GM12864 (cell line): Measurements from ENCODE around the gene GFI1B.
A peak's percentile ranks its signal among the peaks of the same experiment; 100 is the strongest.

Experiments used
- DNase-seq: peaks from one replicate; pipeline ENCODE4 v3.0.0-alpha.2; 2011; ENCODE audit warnings: low read depth
- H3K4me3 ChIP-seq: 2 replicates; pipeline ENCODE4 v1.5.1; 2011; ENCODE audit warnings: mild to moderate bottlenecking, low read depth, low read length, control low read depth
- TF ChIP-seq, protein P1 (sequence below): IDR thresholded peaks from 2 replicates; pipeline ENCODE4 v1.5.1; 2011; ENCODE audit warnings: low read depth, mild to moderate bottlenecking, moderate library complexity, low read length, control low read depth, inconsistent platforms; ENCODE audit errors: missing control alignments

GFI1B gene

DNA sequence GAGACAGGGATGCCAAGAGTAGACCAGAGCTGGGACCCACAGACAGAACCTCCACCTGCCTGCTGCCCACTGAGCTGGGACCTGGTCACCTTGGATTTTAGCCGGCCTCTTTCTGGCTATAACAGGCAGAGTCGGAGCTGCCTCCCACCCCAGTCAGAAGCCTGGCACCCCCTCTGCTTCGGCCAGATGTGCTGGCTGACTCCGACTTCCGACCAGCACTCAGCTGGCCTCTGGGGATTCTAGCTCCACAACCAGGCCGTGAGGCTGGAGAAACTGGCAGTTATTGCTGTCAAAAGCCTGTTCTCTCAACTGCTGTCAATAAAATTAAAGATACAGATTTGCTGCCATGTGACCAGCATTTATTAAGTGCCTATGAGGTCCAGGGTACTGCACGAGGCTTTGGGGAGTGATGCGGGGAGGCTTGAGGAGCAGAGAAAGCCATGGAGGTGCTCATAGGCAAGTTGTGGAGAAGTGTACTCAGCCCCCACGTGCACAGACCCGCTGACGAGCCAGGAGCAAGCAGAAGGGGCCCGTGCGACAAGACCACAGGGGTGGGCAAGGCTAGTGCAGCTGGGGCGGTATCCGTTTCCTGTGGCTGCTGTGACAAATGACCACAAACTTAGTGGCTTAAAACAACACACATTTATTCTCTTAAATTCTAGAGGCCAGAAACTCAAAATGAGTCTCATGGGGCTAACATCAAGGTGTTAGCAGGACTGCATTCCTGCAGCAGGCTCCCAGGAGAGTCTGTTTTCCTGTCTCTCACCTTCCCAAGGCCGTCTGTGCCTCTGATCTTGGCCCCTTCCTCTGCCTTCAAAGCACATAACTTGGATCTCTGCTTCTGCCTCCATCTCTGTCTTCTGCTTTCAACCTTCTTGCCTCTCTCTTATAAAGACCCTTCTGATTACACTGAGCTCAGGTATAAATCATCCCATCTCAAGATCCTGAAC lies 13.1 kb downstream of the GFI1B start:
- DNase-seq, result no peak
- TF ChIP-seq, protein P1, sequence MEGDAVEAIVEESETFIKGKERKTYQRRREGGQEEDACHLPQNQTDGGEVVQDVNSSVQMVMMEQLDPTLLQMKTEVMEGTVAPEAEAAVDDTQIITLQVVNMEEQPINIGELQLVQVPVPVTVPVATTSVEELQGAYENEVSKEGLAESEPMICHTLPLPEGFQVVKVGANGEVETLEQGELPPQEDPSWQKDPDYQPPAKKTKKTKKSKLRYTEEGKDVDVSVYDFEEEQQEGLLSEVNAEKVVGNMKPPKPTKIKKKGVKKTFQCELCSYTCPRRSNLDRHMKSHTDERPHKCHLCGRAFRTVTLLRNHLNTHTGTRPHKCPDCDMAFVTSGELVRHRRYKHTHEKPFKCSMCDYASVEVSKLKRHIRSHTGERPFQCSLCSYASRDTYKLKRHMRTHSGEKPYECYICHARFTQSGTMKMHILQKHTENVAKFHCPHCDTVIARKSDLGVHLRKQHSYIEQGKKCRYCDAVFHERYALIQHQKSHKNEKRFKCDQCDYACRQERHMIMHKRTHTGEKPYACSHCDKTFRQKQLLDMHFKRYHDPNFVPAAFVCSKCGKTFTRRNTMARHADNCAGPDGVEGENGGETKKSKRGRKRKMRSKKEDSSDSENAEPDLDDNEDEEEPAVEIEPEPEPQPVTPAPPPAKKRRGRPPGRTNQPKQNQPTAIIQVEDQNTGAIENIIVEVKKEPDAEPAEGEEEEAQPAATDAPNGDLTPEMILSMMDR, result no peak
- no peak overlapping the region for H3K4me3 ChIP-seq

DNA sequence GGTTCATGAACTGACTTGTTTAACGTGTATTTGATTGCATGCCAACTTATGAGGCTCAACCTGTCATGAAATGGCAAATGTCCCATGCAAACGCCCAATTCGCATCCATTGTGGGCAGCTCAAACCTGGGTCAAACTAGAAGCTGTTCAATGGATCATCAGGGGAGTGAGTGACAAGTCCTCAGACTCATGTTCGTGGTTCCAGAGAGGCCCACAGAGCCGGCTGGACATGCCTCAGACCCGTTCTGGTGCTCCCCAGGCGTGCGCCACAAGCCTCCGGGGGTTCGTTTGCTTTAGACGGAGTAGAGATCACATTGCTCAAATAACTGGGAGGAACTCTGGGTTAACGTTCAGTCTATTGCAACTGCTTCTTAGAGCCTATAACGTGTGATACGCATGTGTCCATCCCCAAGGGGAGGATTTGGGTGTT lies 15.0 kb downstream of the GFI1B start:
- no peak for DNase-seq
- TF ChIP-seq, protein P1, result no peak
- H3K4me3 ChIP-seq, result no peak overlapping the region

DNA sequence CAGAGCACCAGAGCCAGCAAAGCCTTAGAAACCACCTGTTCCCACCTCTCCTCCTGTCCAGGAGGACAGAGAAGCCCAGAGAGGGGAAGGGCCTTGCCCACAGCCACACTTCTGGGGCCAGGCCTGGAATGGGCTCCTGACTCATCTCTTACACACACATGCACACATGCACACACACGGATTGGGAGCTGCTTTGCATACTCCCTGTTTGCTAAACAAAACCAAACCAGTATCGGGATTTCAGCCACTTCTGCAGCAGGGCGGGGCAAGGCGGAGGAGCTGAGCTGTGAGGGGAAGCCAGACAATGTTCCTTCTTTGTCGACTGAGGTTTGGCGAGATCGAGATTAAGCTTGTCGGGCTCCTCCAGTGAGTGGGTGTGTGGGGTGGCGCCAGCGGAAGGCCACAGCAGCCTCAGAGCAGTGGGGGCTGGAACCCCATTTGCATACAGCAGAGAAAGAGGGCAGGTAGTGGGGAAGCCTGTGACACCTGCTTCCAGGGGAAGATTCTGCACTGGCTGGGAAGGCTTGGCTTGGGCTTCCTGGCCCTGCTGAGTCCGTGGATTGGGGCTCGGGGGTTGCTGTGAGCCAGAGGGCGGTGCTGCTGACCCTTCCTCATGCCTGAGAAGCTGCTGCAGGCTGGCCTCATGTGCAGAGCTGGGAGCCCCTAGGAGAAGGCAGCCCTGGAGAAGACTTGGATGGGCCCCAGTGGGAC lies 16.1 kb downstream of the GFI1B start:
- DNase-seq, result peak; percentile 21
- TF ChIP-seq, protein P1, result no peak
- H3K4me3 ChIP-seq, result no peak overlapping the region

DNA sequence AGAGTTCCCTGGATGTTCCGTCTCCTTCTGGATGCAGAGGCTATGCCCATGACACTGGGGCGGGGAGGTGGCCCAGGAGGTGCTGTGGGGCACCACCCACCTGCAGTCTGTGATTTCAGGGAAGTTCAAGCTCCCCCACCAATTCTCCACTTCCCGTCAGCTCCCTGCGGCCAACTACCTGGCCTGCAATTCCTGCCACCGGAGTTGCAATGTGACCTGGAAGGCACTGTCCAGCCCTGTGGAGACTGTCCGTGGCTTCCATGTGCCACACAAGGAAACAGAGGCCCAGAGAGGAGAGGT lies 16.6 kb downstream of the GFI1B start:
- no peak overlapping the region for H3K4me3 ChIP-seq
- TF ChIP-seq, protein P1, result no peak
- DNase-seq, result no peak

DNA sequence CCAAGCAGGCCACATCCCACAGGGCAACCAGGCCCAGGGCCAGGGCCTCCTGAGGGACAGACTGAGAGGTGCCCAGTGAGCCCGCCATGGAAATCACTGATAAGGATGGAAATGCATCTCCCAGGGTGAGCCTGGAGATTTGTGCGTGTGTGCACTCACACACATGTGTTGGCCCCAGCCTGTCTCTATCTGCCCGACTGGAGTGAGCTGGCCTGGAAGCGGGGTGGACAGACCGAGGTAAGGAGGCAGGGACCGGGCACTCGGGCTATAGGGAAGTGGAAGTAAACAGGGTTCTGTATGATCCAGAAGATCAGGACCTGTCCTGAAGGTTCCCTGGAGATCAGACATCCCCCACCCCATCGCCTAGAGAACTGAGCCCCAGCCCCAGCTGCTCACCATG lies 17.4 kb downstream of the GFI1B start:
- DNase-seq, result no peak

DNA sequence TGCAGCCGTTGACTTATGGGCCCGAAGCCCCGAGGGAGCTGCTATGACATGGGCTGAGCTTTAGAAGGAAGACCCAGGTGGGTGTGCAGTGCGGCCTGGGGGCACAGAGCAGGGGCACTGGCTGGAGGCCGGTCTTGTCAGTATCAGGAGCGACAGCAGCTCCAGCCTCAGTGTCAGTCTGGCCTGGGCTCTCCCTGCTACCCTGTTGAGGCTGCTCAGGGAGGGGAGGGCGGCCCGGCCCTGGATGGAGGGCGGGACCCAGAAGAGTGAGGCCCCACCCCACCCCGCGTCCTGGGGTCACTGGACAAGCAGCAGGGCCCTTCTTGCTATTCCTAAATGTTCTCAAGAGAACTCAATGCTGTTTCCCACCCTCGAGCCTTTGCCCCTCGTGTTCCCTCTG lies 18.0 kb downstream of the GFI1B start:
- H3K4me3 ChIP-seq, result no peak overlapping the region
- DNase-seq, result no peak
- TF ChIP-seq, protein P1, result no peak

More for the DNA sequence above, 17.4 kb downstream of the GFI1B start:
- TF ChIP-seq, protein P1, result no peak
- no peak overlapping the region for H3K4me3 ChIP-seq
